HG02678 (cell line): ENCODE measurements around the gene TUBGCP3.
"Not testable (repeated sequence)": the region's sequence is repeated elsewhere in the genome, so short reads cannot be mapped to it uniquely, and the experiment has no call there.

Experiments used
- ATAC-seq: cut with Tn5 transposase; IDR thresholded peaks from one replicate; pipeline ENCODE4 v1.9.1; 2021; ENCODE audit warnings: mild to moderate bottlenecking, moderate library complexity; ENCODE audit not compliant: unreplicated experiment

The TUBGCP3 gene

GRCh38 chr13:112579310-112579843 is 8.6 kb downstream of the TUBGCP3 start:
- ATAC-seq: no peak

- no peak for ATAC-seq
These were observed 11.2 kb downstream of the TUBGCP3 start for GRCh38 chr13:112576768-112577167.

GRCh38 chr13:112576191-112576590 is 11.8 kb downstream of the TUBGCP3 start:
- no peak for ATAC-seq

GRCh38 chr13:112575675-112576074 is 12.3 kb downstream of the TUBGCP3 start:
- no peak for ATAC-seq

- no peak for ATAC-seq
These were observed 12.9 kb downstream of the TUBGCP3 start for GRCh38 chr13:112574834-112575613.

- ATAC-seq: no peak
These were observed 13.5 kb downstream of the TUBGCP3 start for GRCh38 chr13:112574416-112574815.

- ATAC-seq: no peak
These were observed 14.2 kb downstream of the TUBGCP3 start for GRCh38 chr13:112573710-112574109.

GRCh38 chr13:112572366-112572765 is 15.6 kb downstream of the TUBGCP3 start:
- no peak for ATAC-seq

- ATAC-seq: no peak
These were observed 18.1 kb downstream of the TUBGCP3 start for GRCh38 chr13:112569821-112570220.

- no peak for ATAC-seq
These were observed 20.6 kb downstream of the TUBGCP3 start for GRCh38 chr13:112567161-112567862.

GRCh38 chr13:112562786-112563383 is 25.1 kb downstream of the TUBGCP3 start:
- no peak for ATAC-seq

- ATAC-seq: no peak
These were observed 25.7 kb downstream of the TUBGCP3 start for GRCh38 chr13:112562254-112562653.

- no peak for ATAC-seq
These were observed 26.5 kb downstream of the TUBGCP3 start for GRCh38 chr13:112561478-112561877.

- no peak for ATAC-seq
These were observed 29.1 kb downstream of the TUBGCP3 start for GRCh38 chr13:112558696-112559418.

GRCh38 chr13:112556600-112556999 is 31.4 kb downstream of the TUBGCP3 start:
- no peak for ATAC-seq

GRCh38 chr13:112554214-112554850 is 33.6 kb downstream of the TUBGCP3 start:
- ATAC-seq: no peak

GRCh38 chr13:112548975-112549374 is 39.0 kb downstream of the TUBGCP3 start:
- not testable (repeated sequence) for ATAC-seq

- no peak for ATAC-seq
These were observed 42.1 kb downstream of the TUBGCP3 start for GRCh38 chr13:112545856-112546255.

GRCh38 chr13:112532837-112533745 is 54.9 kb downstream of the TUBGCP3 start:
- no peak for ATAC-seq
